Measurements from ENCODE around the gene URB1.

DNA sequence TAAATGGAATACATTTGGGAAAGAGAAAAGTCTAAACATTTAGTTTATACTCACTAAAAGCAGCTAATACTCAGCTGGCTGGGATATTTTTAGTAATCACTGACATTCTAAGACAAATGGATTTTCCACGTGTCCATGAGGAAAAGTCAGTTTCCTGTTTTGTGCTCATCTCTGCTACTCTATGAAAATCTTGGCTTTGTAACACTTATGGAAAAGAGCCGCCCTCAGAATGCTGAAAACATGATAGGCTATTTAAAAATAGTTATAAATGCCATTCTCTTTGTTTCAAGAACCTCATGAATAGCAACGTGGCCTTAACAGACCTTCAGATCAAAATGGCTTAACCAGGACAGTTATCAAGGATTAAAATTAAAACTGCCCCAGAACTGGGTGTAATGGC, 64.2 kb downstream of the URB1 start:
- TF ChIP-seq, protein P1, sequence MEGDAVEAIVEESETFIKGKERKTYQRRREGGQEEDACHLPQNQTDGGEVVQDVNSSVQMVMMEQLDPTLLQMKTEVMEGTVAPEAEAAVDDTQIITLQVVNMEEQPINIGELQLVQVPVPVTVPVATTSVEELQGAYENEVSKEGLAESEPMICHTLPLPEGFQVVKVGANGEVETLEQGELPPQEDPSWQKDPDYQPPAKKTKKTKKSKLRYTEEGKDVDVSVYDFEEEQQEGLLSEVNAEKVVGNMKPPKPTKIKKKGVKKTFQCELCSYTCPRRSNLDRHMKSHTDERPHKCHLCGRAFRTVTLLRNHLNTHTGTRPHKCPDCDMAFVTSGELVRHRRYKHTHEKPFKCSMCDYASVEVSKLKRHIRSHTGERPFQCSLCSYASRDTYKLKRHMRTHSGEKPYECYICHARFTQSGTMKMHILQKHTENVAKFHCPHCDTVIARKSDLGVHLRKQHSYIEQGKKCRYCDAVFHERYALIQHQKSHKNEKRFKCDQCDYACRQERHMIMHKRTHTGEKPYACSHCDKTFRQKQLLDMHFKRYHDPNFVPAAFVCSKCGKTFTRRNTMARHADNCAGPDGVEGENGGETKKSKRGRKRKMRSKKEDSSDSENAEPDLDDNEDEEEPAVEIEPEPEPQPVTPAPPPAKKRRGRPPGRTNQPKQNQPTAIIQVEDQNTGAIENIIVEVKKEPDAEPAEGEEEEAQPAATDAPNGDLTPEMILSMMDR (IDR thresholded peaks at IDR 0.05), result no peak
- no peak for TF ChIP-seq POLR2A (IDR thresholded peaks at IDR 0.05)
